HG03565 (cell line): ENCODE data around the gene EEFSEC.

Experiments used
- ATAC-seq: cut with Tn5 transposase; IDR thresholded peaks from one replicate; pipeline ENCODE4 v1.9.1; 2021; ENCODE audit warnings: mild to moderate bottlenecking, moderate library complexity; ENCODE audit not compliant: unreplicated experiment

EEFSEC gene, protein sequence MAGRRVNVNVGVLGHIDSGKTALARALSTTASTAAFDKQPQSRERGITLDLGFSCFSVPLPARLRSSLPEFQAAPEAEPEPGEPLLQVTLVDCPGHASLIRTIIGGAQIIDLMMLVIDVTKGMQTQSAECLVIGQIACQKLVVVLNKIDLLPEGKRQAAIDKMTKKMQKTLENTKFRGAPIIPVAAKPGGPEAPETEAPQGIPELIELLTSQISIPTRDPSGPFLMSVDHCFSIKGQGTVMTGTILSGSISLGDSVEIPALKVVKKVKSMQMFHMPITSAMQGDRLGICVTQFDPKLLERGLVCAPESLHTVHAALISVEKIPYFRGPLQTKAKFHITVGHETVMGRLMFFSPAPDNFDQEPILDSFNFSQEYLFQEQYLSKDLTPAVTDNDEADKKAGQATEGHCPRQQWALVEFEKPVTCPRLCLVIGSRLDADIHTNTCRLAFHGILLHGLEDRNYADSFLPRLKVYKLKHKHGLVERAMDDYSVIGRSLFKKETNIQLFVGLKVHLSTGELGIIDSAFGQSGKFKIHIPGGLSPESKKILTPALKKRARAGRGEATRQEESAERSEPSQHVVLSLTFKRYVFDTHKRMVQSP

DNA sequence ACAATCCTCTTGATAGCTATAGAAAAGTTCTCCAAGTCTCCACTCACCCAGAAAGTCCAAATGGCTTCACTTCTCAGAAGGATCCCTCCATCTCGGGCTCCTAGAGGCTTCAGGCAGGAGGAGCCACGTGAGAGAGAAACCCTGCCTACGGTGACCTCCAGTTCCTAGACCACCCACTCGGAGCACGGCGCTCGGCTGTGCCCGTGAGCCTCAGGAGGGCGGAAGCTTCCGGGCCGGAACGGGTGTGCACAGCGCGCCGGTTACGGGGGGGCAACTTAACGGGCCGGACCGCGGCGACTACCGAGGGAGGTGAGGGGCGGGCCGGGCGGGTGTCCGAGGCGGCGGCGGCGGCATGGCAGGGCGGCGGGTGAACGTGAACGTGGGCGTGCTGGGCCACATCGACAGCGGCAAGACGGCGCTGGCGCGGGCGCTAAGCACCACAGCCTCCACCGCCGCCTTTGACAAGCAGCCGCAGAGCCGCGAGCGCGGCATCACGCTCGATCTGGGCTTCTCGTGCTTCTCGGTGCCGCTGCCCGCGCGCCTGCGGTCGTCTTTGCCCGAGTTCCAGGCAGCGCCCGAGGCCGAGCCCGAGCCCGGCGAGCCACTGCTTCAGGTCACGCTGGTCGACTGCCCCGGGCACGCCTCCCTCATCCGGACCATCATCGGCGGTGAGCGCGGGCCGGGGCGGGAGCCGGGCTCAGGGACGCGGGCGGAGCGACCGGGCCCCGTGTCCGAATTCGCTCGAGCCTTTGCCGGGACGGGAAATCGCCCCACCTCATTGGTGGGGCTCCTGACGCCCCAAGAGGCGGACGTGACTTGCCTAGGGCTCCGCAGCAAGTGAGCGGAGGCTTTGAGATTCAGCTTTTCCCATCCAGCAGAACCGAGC, at the start of gene EEFSEC:
EEFSEC (plus strand) TSS at position 326 of the 886 bp plus-strand sequence; CDS start at position 353, 27 bp downstream.
- ATAC-seq = peak; percentile 70

GRCh38 chr3:128107834-128108233, 45.4 kb upstream of the EEFSEC start:
- no peak for ATAC-seq

- ATAC-seq = no peak
Observed at GRCh38 chr3:128111147-128111546, 42.1 kb upstream of the EEFSEC start.

GRCh38 chr3:128112357-128112968, 40.8 kb upstream of the EEFSEC start:
- no peak for ATAC-seq

DNA sequence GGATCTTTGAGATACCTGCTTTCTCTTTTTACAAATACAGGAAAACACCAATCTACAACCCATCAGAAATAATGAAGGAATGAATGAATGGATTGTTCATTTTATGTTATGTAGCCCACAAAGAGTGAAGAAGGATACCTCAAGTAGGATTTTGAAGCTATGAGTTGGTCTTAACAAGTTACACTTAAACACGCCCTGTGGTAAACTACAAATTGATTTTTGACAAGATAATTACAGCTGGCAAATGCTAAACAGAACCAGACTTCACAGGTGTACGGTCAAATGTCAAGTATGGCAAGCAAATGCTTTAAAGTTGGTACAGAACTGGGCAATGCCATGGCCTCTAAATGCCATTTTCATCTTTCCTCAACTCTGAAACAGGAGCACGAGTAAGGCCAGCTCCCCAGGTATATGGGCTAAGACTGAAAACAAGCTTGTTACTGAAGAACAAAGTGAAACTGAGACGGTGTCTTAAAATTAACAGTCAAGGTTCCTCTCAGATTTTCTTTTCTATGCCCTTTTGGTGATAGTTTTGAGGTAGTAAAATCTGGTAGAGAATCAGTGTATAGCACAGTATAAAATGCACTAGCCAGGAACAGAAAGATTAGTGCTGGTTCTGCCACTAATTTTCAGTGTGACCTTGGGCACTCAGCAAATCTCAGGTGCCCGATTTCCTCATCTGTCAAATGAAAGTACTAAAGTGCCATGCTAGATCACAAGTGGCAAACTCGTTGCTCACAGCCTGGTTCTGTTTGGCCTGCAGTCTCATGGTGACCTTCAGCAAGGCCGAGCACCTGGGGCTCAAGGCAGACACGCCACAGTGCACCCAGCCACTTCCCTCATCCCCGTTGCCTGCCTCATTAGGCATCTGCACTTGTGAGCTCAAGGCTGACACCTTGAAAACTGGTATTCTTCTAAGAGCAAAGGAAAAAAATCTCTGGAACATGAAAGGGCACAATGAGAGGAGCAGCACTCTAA, 39.2 kb upstream of the EEFSEC start:
- ATAC-seq = no peak

- no peak for ATAC-seq
Observed at GRCh38 chr3:128122013-128122412, 31.3 kb upstream of the EEFSEC start.

DNA sequence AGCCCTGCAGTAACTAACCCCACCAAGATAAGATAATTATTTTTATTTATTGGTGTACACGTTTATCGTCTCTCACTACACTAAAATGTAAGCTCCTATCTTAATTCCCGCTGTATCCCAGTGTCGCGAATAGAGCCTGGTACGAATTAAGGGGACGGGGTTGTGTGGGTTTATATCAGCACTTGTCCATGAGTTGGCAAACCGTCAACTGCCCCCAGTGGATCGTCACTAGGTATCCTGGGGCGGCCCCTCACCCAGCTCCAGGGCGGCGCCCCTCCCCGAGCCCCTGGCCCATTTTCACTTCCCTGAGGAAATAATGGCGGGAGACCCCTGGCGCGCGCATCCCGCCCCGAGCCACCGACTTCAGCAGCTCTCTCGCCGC, 30.1 kb upstream of the EEFSEC start:
- no peak for ATAC-seq

DNA sequence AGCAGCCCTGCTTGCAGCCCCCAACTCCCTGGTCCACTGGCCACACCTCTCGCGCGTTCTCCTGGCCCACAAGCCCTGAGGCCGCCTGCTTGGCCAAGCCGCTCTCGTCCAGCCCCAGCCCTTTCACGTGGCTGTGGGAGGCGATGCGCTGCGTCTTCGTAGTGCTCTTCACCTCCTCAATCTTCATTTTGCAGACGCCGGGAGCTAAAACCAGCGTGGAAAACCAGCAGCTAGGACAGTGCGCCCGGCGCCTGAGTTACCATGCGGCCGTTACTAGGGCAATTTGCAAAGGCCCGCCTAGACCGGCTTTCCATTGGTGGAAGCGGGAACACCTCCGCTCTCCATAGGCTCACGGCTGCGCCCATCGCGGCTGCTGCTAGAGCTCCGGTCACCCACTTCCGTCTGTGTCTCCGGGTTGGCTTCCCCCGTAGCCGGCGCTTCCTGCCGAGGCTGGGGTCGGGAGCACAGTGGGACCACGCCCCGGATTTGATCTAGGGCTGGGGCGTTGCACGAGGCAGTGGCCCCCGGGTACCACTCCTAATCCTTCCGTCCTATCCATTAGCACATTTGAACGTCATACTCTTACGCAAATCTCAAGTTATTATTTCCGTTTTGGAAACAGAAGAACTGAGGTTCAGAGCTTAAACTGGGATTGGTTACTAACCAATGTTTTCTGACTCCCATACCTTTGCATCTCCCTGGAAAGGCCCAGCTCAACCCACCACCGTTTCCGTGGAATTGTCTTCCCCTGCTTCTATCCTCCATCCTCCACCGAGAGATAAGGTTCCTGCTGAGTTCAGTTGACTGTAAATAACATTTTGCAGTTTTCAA, 29.5 kb upstream of the EEFSEC start, which contains the start of gene RUVBL1:
RUVBL1 (minus strand) TSS at position 275 of the 831 bp plus-strand sequence; CDS start at position 187, 88 bp downstream.
- peak; percentile 95 for ATAC-seq

- no peak for ATAC-seq
Observed at GRCh38 chr3:128127236-128127635, 26.0 kb upstream of the EEFSEC start.

GRCh38 chr3:128128251-128128650, 25.0 kb upstream of the EEFSEC start:
- no peak for ATAC-seq

DNA sequence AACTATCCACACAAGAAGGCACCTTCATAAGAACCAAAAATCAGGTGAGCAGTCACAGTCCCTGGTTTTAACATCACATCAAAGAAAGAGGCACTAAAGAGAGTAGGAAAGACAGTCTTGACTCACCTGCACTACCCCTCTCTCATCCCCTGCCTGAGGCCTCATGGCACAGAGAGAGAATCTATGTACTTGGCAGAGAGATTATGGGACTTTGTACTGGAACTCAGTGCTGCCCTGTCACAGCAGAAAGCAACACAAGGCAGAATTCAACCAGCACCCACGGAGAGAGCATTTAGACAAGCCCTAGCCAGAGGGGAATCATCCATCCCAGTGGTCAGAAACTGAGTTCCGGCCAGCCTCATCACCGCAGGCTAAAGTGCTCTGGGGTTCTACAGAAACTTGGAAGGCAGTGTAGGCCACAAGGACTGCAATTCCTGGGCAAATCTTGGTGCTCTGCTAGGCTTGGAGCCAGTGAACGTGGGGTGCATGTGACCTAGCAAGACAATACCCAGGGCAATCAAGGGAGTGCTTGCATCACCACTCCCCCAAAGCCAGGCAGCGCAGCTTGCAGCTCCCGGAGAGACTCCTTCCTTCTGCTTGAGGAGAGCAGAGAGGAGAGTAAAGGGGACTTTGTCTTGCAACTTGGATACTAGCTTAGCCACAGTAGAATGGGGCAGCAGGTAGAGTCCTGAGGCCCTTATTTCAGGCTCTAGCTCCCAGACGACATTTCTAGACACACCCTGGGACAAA, 21.2 kb upstream of the EEFSEC start:
- ATAC-seq = no peak

GRCh38 chr3:128133273-128133883, 19.9 kb upstream of the EEFSEC start:
- no peak for ATAC-seq

- no peak for ATAC-seq
Observed at GRCh38 chr3:128143496-128143895, 9.8 kb upstream of the EEFSEC start.

DNA sequence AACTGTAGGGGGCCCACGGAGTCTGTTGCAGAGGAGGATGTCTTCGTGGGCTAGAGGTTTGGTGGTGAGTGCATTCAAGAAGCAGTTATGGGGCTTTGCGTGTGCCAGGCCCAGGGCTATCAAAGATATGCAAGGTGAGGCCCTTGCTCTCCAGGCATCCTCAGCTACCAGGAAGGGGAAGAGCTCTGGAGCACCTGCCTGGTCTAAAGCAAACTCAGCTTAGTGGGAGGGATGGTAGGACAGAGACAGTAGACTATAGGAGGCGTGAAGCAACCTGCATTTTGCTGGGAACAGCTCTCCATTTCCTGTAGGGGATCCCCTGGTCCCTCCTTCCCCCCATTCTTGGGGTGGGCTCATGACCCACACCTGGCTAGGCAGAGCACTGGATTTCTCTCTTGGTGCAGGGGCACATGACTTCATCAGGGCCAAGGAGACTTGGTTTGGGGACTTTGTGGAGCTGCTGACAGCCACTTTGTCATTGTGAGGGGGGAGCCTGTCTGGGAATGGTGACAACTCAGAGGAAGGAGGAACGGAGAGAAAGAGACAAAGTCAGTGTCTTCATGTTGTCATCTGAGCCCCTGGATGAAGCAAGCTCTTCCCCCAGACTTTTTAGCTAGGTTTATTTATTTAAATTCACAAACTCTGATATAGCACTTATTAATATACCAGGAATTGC, 8.6 kb upstream of the EEFSEC start:
- ATAC-seq = no peak

- no peak for ATAC-seq
Observed at GRCh38 chr3:128145279-128145678, 8.0 kb upstream of the EEFSEC start.

GRCh38 chr3:128146201-128146600, 7.1 kb upstream of the EEFSEC start:
- no peak for ATAC-seq

DNA sequence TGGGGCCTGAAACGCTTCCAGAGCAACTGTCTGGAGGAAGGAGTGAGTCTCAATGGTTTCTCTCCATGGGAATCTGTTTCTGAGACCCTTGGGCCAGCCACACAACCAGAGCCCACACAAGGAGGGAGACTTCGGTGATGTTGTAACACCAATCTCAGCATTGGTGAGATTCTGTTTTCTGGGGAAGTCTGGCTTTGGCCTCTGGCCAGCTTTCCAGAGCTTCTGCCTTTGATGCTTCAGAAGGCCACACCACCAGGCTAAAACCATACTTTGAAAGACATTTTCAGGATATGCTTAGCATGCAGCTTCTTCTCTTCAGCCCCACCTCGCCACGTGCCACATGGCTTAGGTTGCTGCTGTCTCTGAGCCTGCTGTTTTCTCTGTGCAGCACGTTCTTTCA, 3.6 kb upstream of the EEFSEC start:
- ATAC-seq = no peak
